Fibroblast of skin of right quadriceps (primary cell): Measurements from ENCODE around the gene TNNI2.

Source experiments
- DNase-seq: peaks from one replicate; pipeline ENCODE4 v3.0.0-alpha.2; 2013

The TNNI2 gene

DNA sequence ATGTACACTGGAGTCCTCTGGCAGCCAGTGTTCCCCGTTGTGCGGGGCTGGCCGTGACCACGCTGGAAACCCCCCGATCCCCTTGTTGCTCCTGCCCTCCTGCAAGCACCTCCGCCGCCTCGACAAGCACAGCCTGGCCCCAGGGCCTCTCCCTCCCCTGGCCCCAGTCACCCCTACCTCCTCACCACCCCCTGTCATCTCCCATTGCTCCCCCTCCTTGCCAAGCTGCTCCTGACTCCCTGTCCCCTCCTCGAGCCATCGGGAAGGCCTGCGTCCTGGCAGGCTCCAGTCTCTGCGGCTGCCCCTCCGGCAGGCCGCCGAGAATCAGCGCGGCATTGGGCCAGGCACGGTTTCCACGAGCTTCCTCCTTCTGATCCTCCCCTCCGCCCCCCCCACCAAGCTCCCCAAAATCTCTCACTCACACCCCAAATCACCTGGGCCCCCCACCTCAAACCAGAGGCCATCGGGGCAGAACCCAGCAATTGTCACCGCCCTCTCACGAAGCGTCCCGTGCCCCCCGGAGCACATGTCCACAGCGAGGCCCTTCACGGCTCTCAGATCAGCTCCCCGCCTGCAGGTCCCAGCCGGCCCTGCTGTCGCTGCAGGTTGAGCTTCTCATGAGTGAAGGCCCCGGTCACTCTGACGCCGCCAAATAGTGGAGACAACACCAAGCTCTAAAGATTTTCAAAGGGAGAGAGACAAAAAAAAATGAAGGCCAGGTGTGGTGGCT, 8.4 kb downstream of the TNNI2 start:
- DNase-seq = no peak

DNA sequence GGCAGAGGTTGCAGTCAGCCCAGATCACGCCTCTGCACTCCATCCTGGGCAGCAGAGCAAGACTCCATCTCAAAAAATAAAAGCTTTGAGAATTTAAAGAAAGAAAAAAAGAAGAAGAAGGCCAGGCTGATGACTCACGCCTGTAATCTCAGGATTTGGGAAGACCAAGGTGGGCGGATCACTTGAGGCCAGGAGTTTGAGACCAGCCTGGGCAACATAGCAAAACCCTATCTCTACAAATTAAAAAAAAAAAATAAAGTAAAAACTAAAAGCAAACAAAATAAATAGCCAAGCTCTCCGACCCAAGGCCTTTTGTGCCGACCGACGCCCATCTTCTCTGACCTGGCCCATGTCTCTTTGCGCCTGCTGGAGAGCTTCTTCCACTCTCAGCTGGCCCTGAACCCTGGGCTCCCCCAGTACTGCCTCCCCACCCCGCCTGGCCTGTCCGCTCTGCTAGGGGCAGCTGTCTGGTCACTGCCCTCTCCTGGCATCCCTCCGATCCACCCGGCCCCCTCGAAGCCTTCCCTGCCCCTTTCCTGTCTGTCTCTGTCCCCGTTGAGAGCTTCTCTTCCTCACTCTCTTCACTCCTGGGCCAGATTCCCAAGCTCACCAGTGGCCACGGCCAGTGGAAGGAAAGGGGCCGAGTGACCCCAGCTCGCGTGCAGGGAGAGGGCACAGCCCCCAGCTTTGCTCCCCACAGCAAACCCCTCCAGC, 9.3 kb downstream of the TNNI2 start:
- DNase-seq = no peak

DNA sequence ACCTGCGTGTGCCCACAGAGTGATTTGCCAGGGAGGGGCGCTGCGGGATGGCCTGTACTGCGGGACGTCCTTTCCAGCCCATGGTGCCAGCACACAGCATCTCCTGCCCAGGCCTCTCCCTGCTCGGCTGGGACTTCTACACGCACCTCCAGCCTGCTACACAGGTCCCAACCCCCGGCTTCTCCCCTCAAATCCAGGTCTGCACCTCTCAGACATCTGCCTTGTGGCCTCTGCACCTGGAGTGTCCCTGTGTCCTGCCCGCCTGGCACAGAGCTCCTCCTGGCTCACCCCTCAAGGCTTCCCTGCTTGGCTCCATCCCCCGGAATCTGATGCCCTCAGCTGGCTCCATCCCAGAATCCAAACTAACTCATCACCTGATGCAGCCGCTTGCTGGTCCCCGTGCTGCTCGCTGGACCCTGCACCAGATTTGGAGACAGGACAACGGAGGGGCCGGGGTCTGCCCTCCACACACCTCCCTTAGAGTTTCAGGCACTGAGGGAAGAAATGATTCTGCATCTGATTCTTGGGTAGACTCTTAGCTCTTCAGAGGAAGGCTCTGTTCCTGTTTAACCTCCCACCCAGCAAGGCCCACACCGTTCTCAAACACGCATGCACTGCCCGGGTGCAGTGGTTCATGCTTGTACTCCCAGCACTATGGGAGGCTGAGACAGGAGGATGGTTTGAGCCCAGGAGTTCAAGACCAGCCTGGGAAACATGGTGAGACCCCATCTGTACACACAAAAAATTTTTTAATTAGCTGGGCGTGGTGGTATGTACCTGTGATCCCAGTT, 10.1 kb downstream of the TNNI2 start:
- DNase-seq = no peak

DNA sequence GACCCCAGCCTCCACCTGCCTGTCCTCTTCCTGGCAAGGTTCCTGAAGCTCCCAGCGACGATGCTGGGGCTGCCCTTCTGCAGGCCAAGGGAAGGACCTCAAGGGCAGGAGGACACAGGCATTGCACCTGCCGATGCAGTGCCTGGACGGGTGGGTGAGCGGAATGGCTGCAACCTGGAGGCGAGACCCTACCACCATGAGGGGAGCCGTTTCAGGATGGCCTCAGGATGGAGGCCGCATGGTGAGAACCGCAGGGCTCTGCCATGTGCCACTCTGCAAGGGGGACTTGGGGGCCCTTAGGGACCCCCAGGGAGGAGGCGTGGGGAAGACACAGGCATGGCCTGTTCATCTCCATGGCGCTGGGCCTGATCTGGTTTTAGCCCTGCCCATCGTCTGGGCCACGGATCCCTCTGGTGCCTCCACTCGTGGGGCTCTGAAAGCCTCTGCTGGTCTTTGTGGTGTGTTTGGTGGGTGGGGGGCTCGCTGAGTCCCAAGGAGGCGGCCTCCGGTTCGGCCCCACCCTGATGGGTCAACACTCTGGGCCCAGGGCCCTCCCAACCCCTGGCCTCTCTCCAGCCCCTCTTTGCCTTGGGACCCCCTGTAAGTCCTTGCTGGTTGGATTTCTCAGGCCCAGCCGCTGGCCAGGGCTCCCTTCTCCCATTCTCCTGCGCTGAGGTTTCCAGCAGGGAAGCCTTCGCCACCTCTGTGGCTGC, 12.8 kb downstream of the TNNI2 start:
- no peak for DNase-seq

DNA sequence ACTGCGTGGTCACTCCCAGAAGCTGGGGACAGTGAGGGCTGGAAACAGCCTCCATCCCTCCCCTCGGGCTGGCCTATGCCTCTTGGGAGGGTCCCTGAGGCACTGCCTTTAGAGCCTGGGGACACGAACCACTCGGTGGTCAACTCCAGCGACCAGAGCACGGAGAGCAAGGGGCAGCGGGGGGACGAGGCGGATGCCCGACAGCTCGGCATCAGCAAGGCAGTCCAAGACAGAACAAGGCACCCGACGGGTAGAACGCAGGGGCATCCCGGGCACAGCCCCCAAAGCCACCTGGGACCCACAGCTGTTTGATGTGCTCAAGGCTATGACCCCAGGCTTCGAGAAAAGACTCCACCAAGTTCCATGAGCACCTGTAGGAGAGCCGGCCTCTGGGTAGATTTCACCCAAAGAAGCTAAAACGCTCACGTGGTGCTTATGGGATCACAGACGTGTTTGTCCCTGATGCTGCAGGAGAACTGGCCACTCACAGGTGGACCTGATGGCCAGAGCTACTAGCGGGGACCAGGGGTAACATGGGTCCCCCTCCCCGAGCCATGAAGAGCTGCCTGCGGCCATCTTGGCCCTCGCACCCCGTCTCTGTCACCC, 13.6 kb downstream of the TNNI2 start:
- DNase-seq = no peak

DNA sequence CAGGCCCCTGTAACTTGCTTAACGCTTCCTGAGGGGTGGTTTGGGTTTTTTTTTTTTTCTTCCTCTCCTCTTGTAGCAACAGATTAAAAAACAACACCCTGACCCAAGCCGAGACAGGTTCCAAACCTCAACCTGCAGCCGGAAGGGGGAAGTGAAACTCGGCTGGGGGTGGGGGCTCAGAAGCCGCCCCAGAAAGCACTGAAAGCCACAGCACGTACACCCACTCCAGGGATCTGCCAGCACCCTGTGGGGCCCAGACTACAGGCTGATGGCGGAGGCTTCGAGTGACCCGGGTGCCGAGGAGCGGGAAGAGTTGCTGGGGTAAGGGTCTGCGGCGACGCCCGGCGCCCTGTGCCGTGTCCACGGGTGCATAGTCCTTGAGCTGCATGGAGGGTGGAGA, 14.1 kb downstream of the TNNI2 start, which contains the start of gene LSP1:
TSS of gene LSP1 (plus strand) at position 208 of the 400 bp plus-strand sequence. CDS start at position 269, 61 bp downstream.
- no peak for DNase-seq

DNA sequence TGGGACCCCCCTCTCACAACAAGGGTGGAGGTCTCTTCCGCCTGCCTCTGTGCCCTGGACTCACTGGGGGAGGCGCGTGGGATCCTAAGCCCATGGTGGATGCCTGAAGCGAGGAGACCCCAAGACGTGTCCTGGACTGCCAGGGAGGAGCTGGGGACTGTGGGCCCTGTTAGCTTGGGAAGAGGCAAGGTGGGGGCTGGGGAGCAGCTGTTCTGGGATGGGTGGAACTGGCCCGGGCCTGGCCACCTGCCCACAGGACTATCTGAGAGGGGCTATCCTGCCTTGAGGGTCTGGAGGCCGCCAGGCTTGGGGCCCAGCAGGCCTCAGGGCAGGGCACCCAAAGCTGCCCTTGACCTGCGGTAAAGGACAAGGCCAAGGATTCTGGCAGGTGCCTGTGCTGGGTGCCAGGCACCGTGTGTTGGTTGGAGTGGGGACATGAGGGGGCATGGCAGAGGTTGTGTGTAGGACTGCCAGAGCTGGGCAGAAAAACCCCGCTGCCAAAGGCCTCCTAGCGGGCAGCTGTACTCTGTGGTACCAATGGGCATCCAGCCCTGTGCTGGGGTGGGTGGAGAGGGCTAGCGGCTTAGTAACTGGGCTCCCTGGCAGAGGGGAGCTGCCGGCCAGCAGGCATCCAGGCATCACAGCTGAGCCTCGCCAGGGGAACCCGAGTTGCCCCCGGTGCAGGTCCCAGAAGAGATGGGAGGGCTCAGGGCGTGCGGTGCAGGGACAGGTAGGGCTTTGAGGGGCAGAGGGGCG, 14.8 kb downstream of the TNNI2 start:
- no peak for DNase-seq

DNA sequence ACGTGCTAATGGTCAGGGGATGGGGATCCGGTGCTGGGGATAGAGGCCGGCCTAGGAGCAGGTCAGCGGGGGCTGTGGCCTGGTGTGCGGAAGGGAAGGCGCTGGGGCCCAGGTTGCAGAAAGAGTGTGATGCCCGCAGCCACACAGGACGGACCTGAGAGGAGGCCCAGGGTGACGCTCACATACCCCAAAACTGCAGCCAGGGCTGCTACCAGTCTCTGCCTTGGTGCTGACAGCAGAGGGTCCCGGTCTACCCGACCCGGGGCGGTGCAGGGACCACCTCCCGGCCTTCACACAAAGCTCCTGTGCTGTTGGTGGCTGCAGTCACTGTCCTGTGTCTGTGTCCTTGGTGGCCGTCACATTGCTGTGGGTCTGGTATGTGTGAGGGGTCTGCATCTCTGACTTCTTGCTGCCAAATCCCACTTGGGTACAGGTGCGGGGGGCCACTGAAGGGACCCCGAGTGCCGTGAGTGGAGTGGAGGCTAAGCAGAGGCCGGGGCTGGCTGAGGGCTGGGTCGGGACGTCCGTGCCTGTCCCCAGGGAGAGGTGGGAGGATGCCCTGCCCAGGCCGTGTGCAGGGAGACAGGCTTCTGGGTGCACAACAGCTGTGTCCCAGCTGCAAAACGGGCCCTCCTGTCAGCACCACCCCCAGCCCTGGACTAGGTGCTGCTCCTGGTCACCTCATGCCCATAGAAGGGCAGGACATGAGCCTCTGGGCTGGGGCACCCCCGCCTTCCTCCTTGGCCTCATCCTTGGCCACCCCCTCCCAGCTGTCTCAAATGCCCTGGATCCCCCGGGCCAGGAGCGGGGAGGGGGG, 15.6 kb downstream of the TNNI2 start:
- no peak for DNase-seq

DNA sequence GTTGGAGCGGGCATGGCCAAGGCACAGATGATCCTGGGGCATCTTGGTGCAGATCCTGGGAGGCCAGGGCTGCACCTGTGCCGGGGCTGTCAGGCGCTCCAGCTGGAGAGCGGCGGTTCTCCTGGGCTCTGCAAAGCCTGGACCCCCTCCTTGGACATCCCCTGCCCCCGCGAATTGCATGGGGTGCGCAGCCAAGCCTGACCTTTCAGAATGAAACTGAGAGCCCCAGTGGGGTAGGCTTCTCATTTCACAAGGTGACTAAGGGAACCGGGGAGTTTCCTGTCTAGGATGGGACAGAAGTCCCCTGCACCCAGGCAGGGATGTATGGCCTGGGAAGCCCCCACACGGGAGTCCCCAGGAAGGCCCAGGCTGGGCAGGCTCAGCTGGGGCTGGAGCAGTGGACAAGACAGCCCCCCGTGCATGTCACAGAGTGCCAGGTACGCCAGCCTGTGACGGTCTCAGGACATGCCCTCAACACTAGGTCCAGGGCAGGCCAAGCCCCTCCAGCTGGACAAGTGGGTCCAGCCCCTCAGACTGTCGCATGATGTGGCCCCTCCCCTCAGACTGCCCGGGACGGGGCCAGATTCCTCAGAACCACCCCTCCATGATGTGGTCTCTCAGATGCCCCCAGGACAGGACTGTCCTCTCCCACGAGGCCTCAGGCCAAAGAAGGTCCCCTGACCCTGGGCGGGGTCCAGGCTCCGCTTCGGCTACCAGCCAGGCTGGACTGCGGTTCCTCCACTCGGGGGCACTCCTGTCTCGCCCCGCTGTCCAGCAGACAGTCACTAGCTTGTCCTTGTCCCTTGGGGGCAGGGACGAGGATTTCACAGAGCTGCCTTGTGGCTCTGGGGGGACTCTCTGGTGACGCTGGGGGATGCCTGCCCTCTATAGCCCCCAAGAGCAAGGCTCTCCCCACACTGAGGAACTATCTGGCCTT, 16.4 kb downstream of the TNNI2 start:
- DNase-seq = no peak

DNA sequence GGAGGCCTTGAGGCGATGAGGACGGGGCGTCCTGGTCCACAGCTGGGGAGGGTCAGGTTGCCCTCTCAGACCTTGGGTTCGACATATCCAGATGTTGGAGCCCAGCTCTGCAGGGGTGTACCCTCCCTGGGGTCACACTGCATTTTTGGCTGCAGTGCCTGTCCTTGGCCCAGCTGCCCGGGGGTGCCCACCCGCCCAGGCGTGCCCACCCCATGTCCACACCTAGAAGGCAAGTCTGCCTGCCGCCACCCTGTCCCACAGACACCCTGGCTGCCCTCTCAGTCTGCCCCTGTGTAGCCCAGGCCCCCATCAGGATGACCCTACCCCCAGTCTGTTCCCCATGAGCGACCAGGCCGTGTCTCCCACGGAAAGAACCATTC, 17.1 kb downstream of the TNNI2 start:
- DNase-seq = no peak

DNA sequence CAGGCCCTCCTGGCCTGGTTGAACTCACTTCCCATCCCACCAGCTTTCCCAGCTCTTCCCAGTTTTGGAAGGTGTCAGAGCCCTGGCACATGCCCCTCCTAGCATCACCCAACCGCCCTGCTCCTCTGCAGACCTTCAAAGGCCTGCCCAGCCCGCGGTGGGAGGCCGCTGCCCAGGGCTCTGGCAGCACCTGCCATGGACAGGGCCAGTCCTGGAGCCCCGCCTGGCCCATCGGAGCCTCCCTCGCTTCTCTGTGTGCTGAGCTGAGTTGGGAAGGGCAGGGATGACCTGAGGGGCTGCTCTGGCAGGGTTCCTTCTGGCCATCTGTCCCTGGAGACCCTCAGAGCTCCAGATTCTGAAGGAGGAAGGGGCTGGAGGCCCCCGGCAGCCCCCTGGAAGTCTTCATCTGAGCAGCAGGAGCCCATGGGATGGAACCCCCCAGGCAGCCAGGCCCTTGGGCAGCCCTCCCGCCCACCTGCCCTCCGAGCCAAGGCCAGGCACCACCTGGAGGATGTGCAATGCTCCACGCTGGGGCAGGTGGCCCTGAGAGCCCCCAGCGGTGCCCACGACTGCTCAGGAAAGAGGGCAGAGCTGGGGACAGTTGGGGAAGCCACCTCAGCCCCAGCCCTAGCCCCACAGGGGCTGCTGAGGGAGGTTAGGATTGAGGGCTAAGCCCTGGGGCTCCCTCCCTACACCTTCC, 17.7 kb downstream of the TNNI2 start:
- no peak for DNase-seq

DNA sequence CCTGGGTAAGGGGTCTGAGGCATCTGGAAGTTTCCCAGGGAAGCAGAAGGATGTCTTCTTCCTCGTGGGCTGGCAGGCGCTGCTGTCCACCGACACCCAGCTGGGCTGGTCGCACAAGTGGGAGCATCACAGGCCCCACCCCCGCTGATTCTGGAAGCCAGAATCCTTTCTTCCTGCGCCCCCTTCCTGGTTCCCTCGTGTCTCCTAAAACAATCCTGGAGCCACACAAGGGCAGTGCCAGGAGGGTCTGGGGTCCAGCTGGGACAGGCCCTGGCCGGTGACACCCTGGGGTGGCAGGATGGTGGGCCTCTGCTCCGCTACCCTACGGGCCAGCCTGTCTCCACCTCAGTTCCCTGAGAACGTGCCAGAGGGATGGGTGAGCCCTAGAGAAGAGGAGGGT, 18.3 kb downstream of the TNNI2 start:
- no peak for DNase-seq

DNA sequence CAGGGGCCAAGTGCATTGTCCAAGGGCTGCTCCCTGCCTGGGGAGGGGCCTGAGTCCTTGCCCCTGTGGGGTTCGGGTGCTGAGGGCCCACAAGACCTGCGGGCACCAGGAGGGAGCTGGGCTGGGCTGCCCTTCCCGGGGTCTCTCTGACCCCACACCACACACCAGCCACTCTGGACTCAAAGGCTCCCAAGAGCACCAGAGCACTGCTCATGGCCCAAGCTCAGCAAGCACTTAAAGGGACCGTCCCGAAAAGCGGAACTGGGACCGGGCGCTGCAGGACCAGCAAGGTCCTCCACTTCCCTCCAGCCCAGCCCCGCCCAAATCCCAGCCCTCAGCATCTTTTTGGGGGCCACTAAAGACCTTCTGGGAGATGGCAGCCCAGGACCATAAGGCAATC, 19.4 kb downstream of the TNNI2 start:
- no peak for DNase-seq

DNA sequence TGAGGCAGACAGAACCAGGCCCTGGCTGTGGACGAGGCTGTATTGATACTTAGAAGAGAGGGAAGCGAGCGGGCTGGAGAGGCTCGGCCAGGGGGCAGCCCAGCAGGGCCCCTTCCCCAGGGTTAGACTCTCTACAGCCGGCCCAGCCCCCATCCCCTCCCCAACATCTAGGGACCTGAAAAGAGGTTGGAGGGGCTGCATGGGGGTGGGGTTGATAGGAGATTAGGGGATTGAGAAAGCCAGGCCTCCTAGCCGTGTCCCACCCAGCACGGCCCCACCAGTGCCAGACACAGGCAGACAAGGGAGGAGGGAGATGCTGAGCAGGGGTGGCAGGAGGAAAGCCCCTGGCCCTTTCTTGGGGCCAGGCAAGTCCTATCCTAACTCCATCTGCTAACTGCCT, 19.8 kb downstream of the TNNI2 start:
- no peak for DNase-seq

DNA sequence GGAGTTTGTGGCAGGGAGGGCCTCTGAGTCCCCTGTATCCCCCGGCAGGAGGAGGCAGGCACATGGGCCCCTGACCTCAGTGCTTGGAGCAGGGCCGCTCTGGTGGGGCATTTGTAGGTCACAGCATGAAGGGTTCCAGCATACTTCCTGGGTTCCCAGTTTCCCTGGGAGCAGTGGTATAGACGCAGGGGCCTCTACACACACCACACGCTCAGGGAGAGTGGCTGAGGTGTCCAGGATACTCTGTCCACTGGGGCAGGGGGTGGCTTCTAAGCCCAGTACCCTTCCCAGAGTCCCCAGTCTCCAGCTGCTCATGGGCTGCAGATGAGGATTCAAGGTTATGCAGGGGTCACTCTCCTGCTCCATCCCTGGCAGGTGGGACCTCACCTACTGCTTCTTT, 20.2 kb downstream of the TNNI2 start:
- no peak for DNase-seq

DNA sequence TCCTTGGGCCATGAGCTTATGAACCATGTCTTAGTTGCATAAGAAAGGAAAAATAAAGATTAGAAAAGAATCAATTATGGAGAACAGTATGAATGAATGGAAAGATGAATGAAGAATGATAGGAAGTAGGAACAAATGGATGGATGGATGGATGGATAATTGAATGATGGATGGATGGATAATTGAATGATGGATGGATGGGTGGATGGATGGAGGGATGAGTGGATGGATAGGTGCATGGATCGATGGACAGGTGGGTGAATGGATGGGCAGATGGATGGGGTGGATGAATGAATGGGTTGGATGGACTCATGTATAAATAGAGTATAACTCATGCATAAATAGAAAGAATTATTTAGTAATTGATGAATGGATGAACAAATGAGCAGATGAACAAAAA, 21.3 kb downstream of the TNNI2 start:
- no peak for DNase-seq

DNA sequence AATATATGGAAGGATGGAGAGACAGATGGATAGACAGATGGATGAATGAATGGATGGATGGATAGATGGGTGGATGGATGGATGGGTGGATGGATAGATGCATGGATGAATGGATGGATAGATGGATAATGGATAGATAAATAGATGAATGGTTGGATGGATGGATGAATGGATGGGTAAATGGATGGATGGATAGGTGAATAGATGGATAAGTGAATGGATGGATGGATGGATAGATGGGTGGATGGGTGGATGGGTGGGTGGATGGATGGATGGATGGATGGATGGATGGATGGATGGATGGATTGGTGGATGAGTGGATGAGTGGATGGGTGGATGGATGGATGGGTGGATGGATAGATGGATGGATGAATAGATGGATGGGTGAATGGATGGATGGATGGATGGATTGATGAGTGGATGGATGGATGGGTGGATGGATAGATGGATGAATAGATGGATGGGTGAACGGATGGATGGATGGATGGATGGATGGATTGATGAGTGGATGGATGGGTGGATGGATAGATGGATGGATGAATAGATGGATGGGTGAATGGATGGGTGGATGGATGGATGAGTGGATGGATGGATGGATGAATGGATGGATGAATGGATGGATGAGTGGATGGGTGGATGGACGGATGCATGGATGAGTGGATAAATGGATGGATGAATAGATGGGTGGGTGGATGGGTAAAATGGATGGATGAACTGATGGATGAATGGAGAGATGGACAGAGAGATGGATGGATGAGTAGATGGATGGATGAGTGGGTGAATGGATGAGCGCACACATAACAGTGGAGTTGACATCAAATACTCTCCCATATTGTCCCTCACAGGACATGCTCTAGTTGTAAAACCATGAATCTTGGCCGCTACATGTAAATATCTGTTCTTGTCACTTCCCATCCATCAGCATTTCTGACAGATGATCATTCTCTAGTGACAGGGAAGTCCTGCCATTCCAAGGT, 22.9 kb downstream of the TNNI2 start:
- DNase-seq = no peak
